Subcutaneous adipose tissue (tissue), 4 donors: ENCODE measurements around the gene CRIP3. TPM values are rescaled to one million over a fixed set of nuclear protein-coding genes. Genes with fewer than 3 reads are reported as not detected.

Source experiments
- total RNA-seq, 4 donors: library from RNA; depleted of rRNA; stranded (reverse); fragments of >200 nt; gene quantifications; one replicate each; pipeline ENCODE4 v1.1.0, GENCODE V29; 2016
- TF ChIP-seq, protein P1 (sequence below): fragments of 450-650 bp; IDR thresholded peaks from one replicate; pipeline ENCODE4 v1.5.1; 2016; ENCODE audit warnings: low read depth, mild to moderate bottlenecking, control low read depth, antibody characterized with exemption, moderate library complexity

CRIP3 gene
- total RNA-seq, 4 donors from 2014 or later, result 0.88 to 2.0 TPM; not detected in 2

DNA sequence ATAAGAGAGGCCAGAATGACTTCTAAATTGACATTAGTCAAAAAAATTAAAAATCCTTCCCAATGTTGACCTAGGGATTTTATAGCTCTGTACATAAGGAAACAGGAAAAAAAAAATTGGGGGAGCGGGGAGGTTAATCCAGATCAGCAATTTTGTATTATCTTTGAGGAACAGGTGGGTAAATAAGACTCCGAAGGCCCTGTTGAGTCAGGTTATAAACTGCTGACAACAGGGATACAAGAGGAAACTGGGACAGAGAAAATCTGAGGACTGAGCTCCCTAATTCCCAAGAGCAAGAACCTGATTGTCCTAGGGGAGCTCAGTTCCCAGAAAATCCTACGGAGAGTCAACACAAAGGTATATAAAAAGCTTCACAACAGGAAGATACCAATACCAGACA, 26.8 kb upstream of the CRIP3 start:
- TF ChIP-seq, protein P1, sequence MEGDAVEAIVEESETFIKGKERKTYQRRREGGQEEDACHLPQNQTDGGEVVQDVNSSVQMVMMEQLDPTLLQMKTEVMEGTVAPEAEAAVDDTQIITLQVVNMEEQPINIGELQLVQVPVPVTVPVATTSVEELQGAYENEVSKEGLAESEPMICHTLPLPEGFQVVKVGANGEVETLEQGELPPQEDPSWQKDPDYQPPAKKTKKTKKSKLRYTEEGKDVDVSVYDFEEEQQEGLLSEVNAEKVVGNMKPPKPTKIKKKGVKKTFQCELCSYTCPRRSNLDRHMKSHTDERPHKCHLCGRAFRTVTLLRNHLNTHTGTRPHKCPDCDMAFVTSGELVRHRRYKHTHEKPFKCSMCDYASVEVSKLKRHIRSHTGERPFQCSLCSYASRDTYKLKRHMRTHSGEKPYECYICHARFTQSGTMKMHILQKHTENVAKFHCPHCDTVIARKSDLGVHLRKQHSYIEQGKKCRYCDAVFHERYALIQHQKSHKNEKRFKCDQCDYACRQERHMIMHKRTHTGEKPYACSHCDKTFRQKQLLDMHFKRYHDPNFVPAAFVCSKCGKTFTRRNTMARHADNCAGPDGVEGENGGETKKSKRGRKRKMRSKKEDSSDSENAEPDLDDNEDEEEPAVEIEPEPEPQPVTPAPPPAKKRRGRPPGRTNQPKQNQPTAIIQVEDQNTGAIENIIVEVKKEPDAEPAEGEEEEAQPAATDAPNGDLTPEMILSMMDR, result no peak

DNA sequence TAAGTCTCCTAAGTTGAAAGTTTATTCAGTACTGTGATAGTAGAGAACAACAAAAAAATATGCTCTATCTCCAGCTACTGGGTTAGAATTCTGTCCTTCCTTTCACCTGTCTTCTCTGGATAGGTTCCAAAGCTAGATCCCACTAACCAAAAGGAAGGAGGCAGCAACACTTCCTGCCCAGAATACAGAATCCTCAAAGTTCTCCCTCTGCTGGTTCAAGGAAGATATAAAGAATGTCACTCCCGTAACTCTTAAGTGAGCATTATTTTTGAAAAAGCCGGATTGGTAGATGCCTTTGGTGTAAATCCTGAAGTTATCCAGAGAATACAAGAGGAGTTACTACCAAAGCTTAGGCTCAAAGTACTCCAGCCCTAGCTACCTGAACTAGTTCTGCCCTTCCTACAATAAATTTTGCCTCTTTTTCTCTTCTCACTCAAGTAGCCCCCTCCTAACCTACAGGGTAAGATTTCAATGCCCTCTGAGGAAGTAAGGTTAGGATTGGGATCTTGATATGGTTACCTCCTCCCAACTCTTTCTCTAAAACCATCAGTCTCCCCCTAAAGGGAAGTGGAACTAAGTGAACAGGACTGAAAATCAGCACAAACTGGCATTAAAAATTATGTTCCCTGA, 26.0 kb upstream of the CRIP3 start:
- TF ChIP-seq, protein P1, result no peak

DNA sequence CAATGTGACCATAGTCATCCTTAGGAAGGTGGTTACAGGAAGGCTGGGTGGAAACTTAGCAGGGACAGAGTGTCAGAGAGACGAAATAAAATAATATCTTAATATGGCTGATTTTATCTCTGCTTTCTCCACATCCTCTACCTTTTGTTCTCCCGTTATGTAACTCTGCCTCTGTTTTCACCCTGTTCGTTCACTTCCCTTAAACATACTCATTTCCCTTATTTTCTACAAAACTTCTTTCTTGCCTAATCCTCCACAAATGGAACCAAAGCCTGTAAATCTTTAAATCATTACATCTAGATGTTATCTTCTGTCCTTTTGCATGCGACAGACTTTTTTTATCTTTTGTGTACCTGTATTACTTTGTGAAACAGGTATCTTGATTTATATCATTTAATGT, 23.3 kb upstream of the CRIP3 start:
- TF ChIP-seq, protein P1, result no peak

DNA sequence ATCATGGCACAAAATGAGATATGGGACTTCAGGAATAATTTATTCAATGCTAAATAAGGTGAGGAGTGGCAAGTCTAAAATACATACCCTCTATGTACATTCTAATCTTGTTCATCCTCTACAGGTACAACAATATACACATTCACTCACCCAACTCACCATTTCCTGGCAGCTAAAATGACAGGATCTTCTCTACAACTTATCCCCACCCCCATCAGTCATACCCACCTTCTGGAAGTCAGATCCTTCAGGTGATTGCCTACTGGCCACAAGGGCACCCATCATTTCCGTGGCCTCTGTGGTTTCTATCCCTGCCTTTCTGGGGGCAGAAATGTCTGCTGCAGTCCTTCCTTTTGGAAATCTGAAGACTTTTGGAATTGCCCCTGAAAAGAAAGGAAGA, 22.8 kb upstream of the CRIP3 start:
- TF ChIP-seq, protein P1, result no peak

DNA sequence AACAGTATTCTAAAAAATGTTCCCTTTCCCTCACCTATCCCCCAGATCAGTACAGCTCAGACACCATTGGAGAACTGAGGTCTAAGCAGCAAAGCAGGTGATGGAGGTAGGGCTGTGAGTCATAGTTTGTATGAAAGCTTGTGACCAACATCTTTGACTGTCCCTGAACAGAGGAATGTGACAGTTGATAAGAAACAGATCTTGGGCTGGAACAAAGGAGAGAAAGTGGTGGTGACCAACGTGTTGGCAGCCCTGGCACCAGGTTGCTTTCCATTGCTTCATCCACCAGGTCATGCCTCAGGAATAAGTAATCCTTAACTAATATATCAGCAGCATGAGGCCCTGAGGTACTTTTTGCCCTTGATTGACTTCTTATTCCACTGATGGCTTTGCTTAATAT, 19.9 kb upstream of the CRIP3 start:
- TF ChIP-seq, protein P1, result no peak

DNA sequence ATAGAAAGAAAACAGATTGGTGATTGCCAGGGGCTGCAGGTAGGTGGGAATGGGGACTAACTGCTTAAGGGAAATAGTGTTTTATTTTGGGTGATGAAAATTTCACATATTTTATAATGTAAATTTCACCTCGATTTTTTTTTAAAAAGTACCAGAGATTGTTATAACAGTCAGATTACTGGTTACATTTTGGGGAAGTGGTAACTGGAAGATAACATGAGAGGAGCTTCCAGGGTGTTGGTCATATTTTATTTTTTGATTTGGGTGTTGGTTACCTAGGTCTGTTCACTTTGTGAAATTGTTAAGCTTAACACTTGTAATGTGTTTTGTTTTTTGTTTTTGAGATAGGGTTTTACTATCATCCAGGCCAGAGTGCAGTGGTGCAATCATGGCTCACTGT, 17.2 kb upstream of the CRIP3 start:
- TF ChIP-seq, protein P1, result no peak

DNA sequence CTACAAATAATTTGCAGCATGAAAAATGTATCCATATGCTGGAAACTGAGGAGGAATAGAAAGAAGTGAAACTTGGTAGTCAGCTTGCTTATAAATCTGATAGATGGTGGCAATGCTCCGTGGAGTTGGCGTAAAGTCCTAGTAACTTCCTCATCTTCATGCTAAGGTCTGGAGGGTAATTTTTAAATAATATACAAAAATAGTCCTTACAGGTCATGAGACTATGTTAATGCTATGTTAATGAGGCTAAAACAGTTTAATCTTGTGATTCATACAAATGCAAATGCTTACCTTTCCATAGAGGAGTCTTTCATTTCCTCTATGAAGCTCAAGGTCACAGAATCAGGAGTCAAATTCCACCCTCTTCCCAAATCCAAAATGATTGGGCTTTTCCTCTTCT, 9.4 kb upstream of the CRIP3 start:
- TF ChIP-seq, protein P1, result no peak
